ENCODE measurements around the gene TMEM150A.

- TF ChIP-seq CTCF (IDR thresholded peaks at IDR 0.05; ENCODE audit: low read depth, low read length), result no peak
- no peak for TF ChIP-seq EZH2phosphoT487 (IDR thresholded peaks at IDR 0.05; ENCODE audit: low read depth)
Observed at GRCh38 chr2:85577063-85577385, 25.5 kb downstream of the TMEM150A start.
